SK-N-SH (cell line): ENCODE results near the gene DYNC1H1. TPM values are rescaled to one million over a fixed set of nuclear protein-coding genes. Genes with fewer than 3 reads are reported as not detected.

Experiments used
- CTCF ChIA-PET: fragments of 300-600, 350-600 bp; formaldehyde crosslinking; extraction: SDS; loops from one replicate; lab custom pipeline; 2021; lab: Yijun Ruan, JAX
- POLR2A ChIA-PET: fragments of 350-600 bp; sonication (Branson Sonifier 250); formaldehyde crosslinking; extraction: SDS; loops from one replicate; lab custom pipeline; 2020; ENCODE audit warnings: antibody characterized with exemption, inconsistent platforms; lab: Yijun Ruan, JAX
- DNase-seq: peaks from one replicate; pipeline ENCODE4 v3.0.0; 2012
- H2AFZ ChIP-seq: fragments of 200-600 bp; sonication (generic); 2 replicates; pipeline ENCODE4 v1.8.1; 2016; ENCODE audit warnings: antibody characterized with exemption, mild to moderate bottlenecking, low read depth
- H3F3A ChIP-seq: fragments of 200-600 bp; sonication (generic); replicated peaks from 2 replicates; pipeline ENCODE3; 2016; ENCODE audit warnings: antibody characterized with exemption, mild to moderate bottlenecking; ENCODE audit not compliant: insufficient read depth
- H3K27ac ChIP-seq, 2 experiments: fragments of 200-500 bp in 1 of 2; fragments of 200-600 bp in 1 of 2; sonication (Bioruptor generic) in 1 of 2; sonication (generic), shearing (Covaris generic) in 1 of 2; 2 replicates each; pipeline versions ENCODE4 v1.5.1 to v1.6.1; 2014 to 2016; ENCODE audit warnings: low read depth in 2 of 2, inconsistent platforms in 1 of 2, low read length in 1 of 2, mild to moderate bottlenecking in 1 of 2, mixed read lengths in 1 of 2
- H3K27me3 ChIP-seq: fragments of 200-600 bp; sonication (generic), shearing (Covaris generic); 2 replicates; pipeline ENCODE4 v1.6.1; 2016; ENCODE audit warnings: mixed run types; ENCODE audit not compliant: insufficient read depth
- H3K36me3 ChIP-seq, 2 experiments: fragments of 200-500 bp in 1 of 2; fragments of 200-600 bp in 1 of 2; sonication (Bioruptor generic) in 1 of 2; sonication (generic) in 1 of 2; replicated peaks in 1 of 2; 2 replicates each; pipeline versions ENCODE3 to v1.5.1; 2014 to 2016; ENCODE audit warnings: low read length in 1 of 2, mild to moderate bottlenecking in 1 of 2; ENCODE audit not compliant: insufficient read depth in 2 of 2, control insufficient read depth in 1 of 2
- H3K4me1 ChIP-seq, 2 experiments: fragments of 200-500 bp in 1 of 2; fragments of 200-600 bp in 1 of 2; sonication (Bioruptor generic) in 1 of 2; sonication (generic), shearing (Covaris generic) in 1 of 2; 2 replicates each; pipeline versions ENCODE4 v1.5.1 to v1.6.1; 2014 to 2016; ENCODE audit warnings: low read depth in 1 of 2, low read length in 1 of 2, mixed run types in 1 of 2; ENCODE audit not compliant: insufficient read depth in 2 of 2, control insufficient read depth in 1 of 2
- H3K4me2 ChIP-seq: fragments of 200-600 bp; sonication (generic), shearing (Covaris generic); 2 replicates; pipeline ENCODE4 v1.6.1; 2017; ENCODE audit warnings: mixed run types
- H3K4me3 ChIP-seq, 2 experiments: fragments of 200-500 bp in 1 of 2; fragments of 200-600 bp in 1 of 2; sonication (Bioruptor generic) in 1 of 2; sonication (generic), shearing (Covaris generic) in 1 of 2; 2 replicates each; pipeline versions ENCODE4 v1.5.1 to v1.8.1; 2014 to 2016; ENCODE audit warnings: low read depth in 2 of 2, inconsistent platforms in 1 of 2, low read length in 1 of 2, mild to moderate bottlenecking in 1 of 2, mixed read lengths in 1 of 2, moderate library complexity in 1 of 2
- H3K79me2 ChIP-seq: fragments of 200-600 bp; sonication (generic); 2 replicates; pipeline ENCODE4 v1.8.1; 2017; ENCODE audit warnings: mild to moderate bottlenecking; ENCODE audit not compliant: insufficient read depth
- H3K9ac ChIP-seq: fragments of 200-600 bp; sonication (generic); 2 replicates; pipeline ENCODE4 v1.6.1; 2017; ENCODE audit warnings: mixed run types
- H3K9me2 ChIP-seq: fragments of 200-600 bp; sonication (generic); 2 replicates; pipeline ENCODE4 v1.6.1; 2017; ENCODE audit warnings: mixed run types
- H3K9me3 ChIP-seq: fragments of 200-600 bp; sonication (generic); 2 replicates; pipeline ENCODE4 v1.6.1; 2017; ENCODE audit warnings: mixed run types, mild to moderate bottlenecking, moderate library complexity
- H4K20me1 ChIP-seq: fragments of 200-600 bp; sonication (generic); 2 replicates; pipeline ENCODE4 v1.6.1; 2017; ENCODE audit warnings: mild to moderate bottlenecking, mixed run types; ENCODE audit not compliant: insufficient read depth
- FOSL2 ChIP-seq: IDR thresholded peaks from 2 replicates; pipeline ENCODE4 v1.4.0; 2012; ENCODE audit warnings: low read depth, mild to moderate bottlenecking, moderate library complexity, borderline replicate concordance
- FOXM1 ChIP-seq: IDR thresholded peaks from 2 replicates; pipeline ENCODE4 v1.4.0; 2012; ENCODE audit warnings: low read depth, mild to moderate bottlenecking
- JUND ChIP-seq: IDR thresholded peaks from 2 replicates; pipeline ENCODE4 v1.4.0; 2012
- NFIC ChIP-seq: IDR thresholded peaks from 2 replicates; pipeline ENCODE4 v1.4.0; 2012; ENCODE audit warnings: borderline replicate concordance
- NRF1 ChIP-seq: IDR thresholded peaks from 2 replicates; pipeline ENCODE4 v1.6.1; 2012; ENCODE audit warnings: low read depth, mild to moderate bottlenecking, low read length
- PBX3 ChIP-seq: IDR thresholded peaks from 2 replicates; pipeline ENCODE4; 2012
- POLR2AphosphoS5 ChIP-seq: IDR thresholded peaks from 2 replicates; pipeline ENCODE4 v1.6.1; 2012; ENCODE audit warnings: low read depth, low read length
- RCOR1 ChIP-seq: fragments of 150-350 bp; IDR thresholded peaks from 2 replicates; pipeline ENCODE4 v1.6.1; 2017; ENCODE audit warnings: antibody characterized with exemption, low read length
- SIN3A ChIP-seq: IDR thresholded peaks from 2 replicates; pipeline ENCODE4 v1.6.1; 2012; ENCODE audit warnings: low read depth, mild to moderate bottlenecking, low read length, moderate library complexity, borderline replicate concordance
- TAF1 ChIP-seq: IDR thresholded peaks from 2 replicates; pipeline ENCODE4 v1.6.1; 2012; ENCODE audit warnings: low read depth, mild to moderate bottlenecking, low read length, moderate library complexity, borderline replicate concordance
- TCF12 ChIP-seq: IDR thresholded peaks from 2 replicates; pipeline ENCODE4 v1.4.0; 2012
- TEAD4 ChIP-seq: IDR thresholded peaks from 2 replicates; pipeline ENCODE4 v1.4.0; 2012; ENCODE audit warnings: mild to moderate bottlenecking, borderline replicate concordance; ENCODE audit not compliant: insufficient read depth
- WGBS: methylation state at CpG from one replicate; pipeline ENCODE4 v1.1.6; 2017; ENCODE audit warnings: low lambda C conversion rate; 5-methylcytosine and 5-hydroxymethylcytosine counted together
- polyA plus RNA-seq, 3 experiments: library from polyadenylated mRNA; depleted of rRNA; stranded (reverse); fragments of >200 nt; gene quantifications; 2 replicates each; pipeline ENCODE4 v1.2.3, GENCODE V29; 2012
- TF ChIP-seq, protein P1 (sequence below): IDR thresholded peaks from 2 replicates; pipeline ENCODE4 v1.4.0; 2012; ENCODE audit warnings: low read depth, borderline replicate concordance

The DYNC1H1 gene
- polyA plus RNA-seq, 1 of the 3 experiments (the other 2 are of a cell fraction): 140 TPM

- Histone ChIP-seq H3K27ac (no peak overlapping the region), H3K27me3 (no peaks in the 10 kb centered on the region), H3K9me2 (no peaks in the 10 kb centered on the region), H3K4me2 (no peak overlapping the region), H3K9me3 (no peaks in the 10 kb centered on the region), H3K4me3 (no peak overlapping the region), H3K9ac (no peak overlapping the region), H3F3A (peaks cover 23% of the 10 kb centered on the region), H3K4me1 (no peaks in the 10 kb centered on the region), H3K79me2 (no peaks in the 10 kb centered on the region), H3K36me3 (peaks cover 83 to 84% of the 10 kb centered on the region in 2 experiments), H4K20me1 (no peaks in the 10 kb centered on the region), H2AFZ (no peak overlapping the region)
- WGBS: 99% methylated on average over 14 of the region's 19 CpGs
- no peak for DNase-seq
- POLR2A ChIA-PET: no interaction called here
- TF ChIP-seq FOXM1 (no peak), TEAD4 (no peak), TCF12 (no peak), RCOR1 (no peak), NFIC (no peak), JUND (no peak)
- CTCF ChIA-PET: no interaction called here
Observed at GRCh38 chr14:102018251-102018650, 53.9 kb downstream of the DYNC1H1 start.

DNA sequence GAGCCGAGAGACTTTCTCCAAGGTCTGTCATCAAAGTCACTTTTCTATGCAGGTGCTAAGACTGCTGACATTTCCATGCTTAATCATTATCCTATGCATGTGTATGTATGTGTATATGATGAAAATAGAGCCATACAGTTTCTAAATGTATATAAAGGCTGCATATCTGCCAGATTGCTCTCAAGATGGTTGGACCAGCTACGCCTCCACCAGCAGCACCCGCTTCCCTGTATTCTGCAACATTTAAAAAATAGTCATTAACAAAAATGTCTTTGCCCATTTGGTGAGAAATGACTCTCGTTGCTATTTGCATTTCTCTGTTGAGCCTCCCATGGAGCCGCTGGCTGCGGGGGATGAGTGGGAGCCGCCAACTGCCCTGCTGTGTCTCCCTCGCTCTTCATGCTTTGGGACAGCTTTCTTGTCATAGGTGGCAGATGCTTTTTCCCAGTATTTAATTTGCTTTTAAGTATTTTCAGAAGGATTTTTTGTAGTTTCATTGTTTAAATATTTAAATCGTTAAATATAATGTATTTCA is 54.7 kb downstream of the DYNC1H1 start:
- WGBS: 90% methylated on average over 9 of the region's 9 CpGs
- no peak overlapping the region for H3K4me2 ChIP-seq

DNA sequence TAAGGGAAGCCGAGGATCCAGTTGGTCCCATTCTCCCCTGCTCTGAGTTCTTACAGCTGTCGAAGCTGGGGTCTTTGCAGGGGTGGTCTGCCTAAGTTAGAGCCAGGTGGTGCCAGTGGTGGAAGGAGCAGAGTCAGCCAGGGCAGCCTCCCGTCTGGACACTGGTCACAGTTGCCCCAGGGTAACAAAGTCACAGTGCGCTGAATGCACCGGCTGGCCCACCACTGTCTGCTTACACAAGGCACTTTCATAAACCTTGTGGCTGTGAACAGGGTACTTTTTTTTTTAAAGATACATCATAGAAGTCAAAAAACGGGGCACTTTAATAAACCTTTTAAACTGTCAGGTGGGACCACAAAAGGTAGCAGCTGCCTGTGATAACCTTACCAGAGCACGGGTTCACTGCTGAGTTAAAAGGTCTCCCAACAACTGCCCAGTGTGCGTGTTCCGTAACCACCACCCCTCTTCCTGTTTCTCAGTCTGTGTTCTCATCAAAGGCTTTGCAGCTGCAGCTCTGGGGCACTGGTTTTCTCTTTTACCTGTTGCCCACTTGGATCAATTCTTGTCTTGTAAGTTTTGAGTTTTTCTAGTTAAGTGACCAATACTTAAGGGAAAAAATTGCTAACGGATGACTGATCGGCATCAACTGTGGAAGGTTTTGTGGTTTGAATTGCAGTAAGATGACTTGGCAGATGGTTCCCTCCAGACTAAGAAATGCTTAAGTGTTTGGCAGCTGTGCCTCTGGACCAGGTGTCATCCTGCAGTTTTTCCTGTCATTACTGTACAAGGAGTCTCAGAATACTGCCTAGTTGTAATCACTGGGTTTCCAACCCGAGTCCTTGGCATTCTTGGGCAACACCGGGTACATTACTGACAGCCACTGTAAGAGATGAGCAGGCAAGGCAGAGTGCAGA is 55.9 kb downstream of the DYNC1H1 start:
- Histone ChIP-seq H3K79me2 (no peaks in the 10 kb centered on the region), H3K36me3 (peaks cover 76 to 86% of the 10 kb centered on the region in 2 experiments), H4K20me1 (no peaks in the 10 kb centered on the region), H3K27ac (peak overlapping the region in 1 of 2 experiments; percentile 12; a peak in 1 of 4 replicates), H3F3A (peaks cover 30% of the 10 kb centered on the region), H3K4me3 (no peak overlapping the region), H3K4me2 (no peak overlapping the region), H3K9ac (no peak overlapping the region), H3K27me3 (no peaks in the 10 kb centered on the region)
- CTCF ChIA-PET: no interaction called here
- TF ChIP-seq TEAD4 (peak; percentile 57; the same call in 1 of the 2 replicates), NRF1 (no peak), TAF1 (no peak), FOXM1 (no peak), PBX3 (peak; percentile 44; the same call in 1 of the 2 replicates), POLR2AphosphoS5 (peak; percentile 46; the same call in 1 of the 2 replicates), JUND (0 out of 2 replicates have a peak, but pooled peaks have one; percentile 40), FOSL2 (peak; percentile 46; the same call in 1 of the 2 replicates), TCF12 (peak; percentile 68; the same call in 1 of the 2 replicates), NFIC (peak; percentile 26; the same call in 1 of the 2 replicates)
- TF ChIP-seq, protein P1, sequence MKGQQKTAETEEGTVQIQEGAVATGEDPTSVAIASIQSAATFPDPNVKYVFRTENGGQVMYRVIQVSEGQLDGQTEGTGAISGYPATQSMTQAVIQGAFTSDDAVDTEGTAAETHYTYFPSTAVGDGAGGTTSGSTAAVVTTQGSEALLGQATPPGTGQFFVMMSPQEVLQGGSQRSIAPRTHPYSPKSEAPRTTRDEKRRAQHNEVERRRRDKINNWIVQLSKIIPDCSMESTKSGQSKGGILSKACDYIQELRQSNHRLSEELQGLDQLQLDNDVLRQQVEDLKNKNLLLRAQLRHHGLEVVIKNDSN: no peak
- TF ChIP-seq, all 33 proteins: peak for 7
- H2AFZ ChIP-seq: no peak overlapping the region
- POLR2A ChIA-PET: no interaction called here
- H3K9me3 ChIP-seq: no peaks in the 10 kb centered on the region
- H3K9me2 ChIP-seq: no peaks in the 10 kb centered on the region
- 81% methylated on average over 12 of the region's 13 CpGs for WGBS
- no peaks in the 10 kb centered on the region for H3K4me1 ChIP-seq
- DNase-seq: no peak

More for the DNA sequence above, 54.7 kb downstream of the DYNC1H1 start:
- no peak for DNase-seq
- Histone ChIP-seq H3K9me2 (no peaks in the 10 kb centered on the region), H4K20me1 (no peaks in the 10 kb centered on the region), H3K36me3 (peaks cover 84 to 88% of the 10 kb centered on the region in 2 experiments), H3K27me3 (no peaks in the 10 kb centered on the region), H2AFZ (no peak overlapping the region), H3K4me3 (no peak overlapping the region), H3K79me2 (no peaks in the 10 kb centered on the region), H3K27ac (peak overlapping the region in 1 of 2 experiments; percentile 12; a peak in 1 of 4 replicates), H3K9me3 (no peaks in the 10 kb centered on the region), H3F3A (peaks cover 30% of the 10 kb centered on the region), H3K9ac (no peak overlapping the region), H3K4me1 (no peaks in the 10 kb centered on the region)
- TF ChIP-seq TCF12: no peak
- TF ChIP-seq SIN3A: no peak
- POLR2A ChIA-PET: no interaction called here
- CTCF ChIA-PET: no interaction called here
